SU-DHL-6 (cell line): ENCODE results near the gene ORM1.

Experiments used
- EZH2phosphoT487 ChIP-seq: fragments of 200-600 bp; sonication (generic), shearing (Covaris generic); conservative IDR thresholded peaks from 2 replicates; pipeline ENCODE4 v1.6.1; 2018; ENCODE audit warnings: mild to moderate bottlenecking, antibody characterized with exemption, low read length, moderate library complexity, mixed read lengths
- TF ChIP-seq, protein P1 (sequence below): fragments of 200-600 bp; sonication (generic); IDR thresholded peaks from one replicate; pipeline ENCODE4 v1.5.1; 2017; ENCODE audit warnings: antibody characterized with exemption, mild to moderate bottlenecking, low read length, moderate library complexity; ENCODE audit not compliant: insufficient read depth, poor library complexity, severe bottlenecking

DNA sequence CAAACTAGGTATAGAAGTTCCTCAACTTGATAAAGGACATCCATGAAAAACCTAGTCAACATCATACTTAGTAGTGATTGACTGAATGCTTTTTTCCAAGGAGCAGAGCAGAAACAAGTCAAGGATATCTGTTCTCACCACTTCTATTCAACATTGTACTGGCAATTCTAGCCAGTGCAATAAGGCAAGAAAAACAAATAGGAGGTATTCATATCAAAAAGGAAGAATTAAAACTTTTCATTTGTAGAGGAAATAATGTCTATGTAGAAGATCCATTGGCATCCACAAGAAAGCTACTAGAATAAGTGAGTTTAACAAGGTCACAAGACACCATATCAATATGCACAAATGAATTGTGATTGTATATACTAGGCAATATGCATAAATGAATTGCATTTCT, 28.2 kb upstream of the ORM1 start:
- TF ChIP-seq, protein P1, sequence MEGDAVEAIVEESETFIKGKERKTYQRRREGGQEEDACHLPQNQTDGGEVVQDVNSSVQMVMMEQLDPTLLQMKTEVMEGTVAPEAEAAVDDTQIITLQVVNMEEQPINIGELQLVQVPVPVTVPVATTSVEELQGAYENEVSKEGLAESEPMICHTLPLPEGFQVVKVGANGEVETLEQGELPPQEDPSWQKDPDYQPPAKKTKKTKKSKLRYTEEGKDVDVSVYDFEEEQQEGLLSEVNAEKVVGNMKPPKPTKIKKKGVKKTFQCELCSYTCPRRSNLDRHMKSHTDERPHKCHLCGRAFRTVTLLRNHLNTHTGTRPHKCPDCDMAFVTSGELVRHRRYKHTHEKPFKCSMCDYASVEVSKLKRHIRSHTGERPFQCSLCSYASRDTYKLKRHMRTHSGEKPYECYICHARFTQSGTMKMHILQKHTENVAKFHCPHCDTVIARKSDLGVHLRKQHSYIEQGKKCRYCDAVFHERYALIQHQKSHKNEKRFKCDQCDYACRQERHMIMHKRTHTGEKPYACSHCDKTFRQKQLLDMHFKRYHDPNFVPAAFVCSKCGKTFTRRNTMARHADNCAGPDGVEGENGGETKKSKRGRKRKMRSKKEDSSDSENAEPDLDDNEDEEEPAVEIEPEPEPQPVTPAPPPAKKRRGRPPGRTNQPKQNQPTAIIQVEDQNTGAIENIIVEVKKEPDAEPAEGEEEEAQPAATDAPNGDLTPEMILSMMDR: no peak
- no peak for TF ChIP-seq EZH2phosphoT487
